ENCODE results near the gene SESTD1.
A peak's percentile ranks its signal among the peaks of the same experiment; 100 is the strongest.
"Not testable (repeated sequence)": the region's sequence is repeated elsewhere in the genome, so short reads cannot be mapped to it uniquely, and the experiment has no call there.

SESTD1 gene

GRCh38 chr2:179239195-179239594 is 25.4 kb downstream of the SESTD1 start:
- H3K36me3 Mint-ChIP-seq: peaks cover 9 to 24% of the 10 kb centered on the region in 2 donors
- DNase-seq (no peak), ATAC-seq (replicated peaks) (peak; percentile 53 to 77)
- H3K4me1 Mint-ChIP-seq: peaks cover 25 to 78% of the 10 kb centered on the region in 2 donors
- H3K27me3 Mint-ChIP-seq: no peaks in the 10 kb centered on the region
- H3K27ac Mint-ChIP-seq: peak overlapping the region; percentile 14
- H3K9me3 Mint-ChIP-seq: peaks cover 4 to 7% of the 10 kb centered on the region in 2 donors
- H3K4me3 Mint-ChIP-seq: no peak overlapping the region

- Mint-ChIP-seq H3K27ac (no peak overlapping the region), H3K27me3 (no peaks in the 10 kb centered on the region), H3K4me1 (peaks cover 23 to 73% of the 10 kb centered on the region in 2 donors), H3K36me3 (peaks cover 9 to 31% of the 10 kb centered on the region in 2 donors), H3K9me3 (peaks cover 2 to 4% of the 10 kb centered on the region in 2 donors), H3K4me3 (no peak overlapping the region)
- no peak for DNase-seq
- ATAC-seq (replicated peaks): no peak
Measured at GRCh38 chr2:179238027-179238426, 26.6 kb downstream of the SESTD1 start.

- Mint-ChIP-seq H3K4me3 (no peak overlapping the region), H3K4me1 (peaks cover 23 to 73% of the 10 kb centered on the region in 2 donors), H3K9me3 (peaks cover 0 to 7% of the 10 kb centered on the region in 2 donors), H3K27me3 (no peaks in the 10 kb centered on the region), H3K36me3 (peaks cover 13 to 29% of the 10 kb centered on the region in 2 donors), H3K27ac (no peak overlapping the region)
- no peak for ATAC-seq (replicated peaks)
- DNase-seq: no peak
Measured at GRCh38 chr2:179237209-179237946, 27.3 kb downstream of the SESTD1 start.

- DNase-seq: no peak
- H3K4me3 Mint-ChIP-seq: no peak overlapping the region
- H3K4me1 Mint-ChIP-seq: peaks cover 17 to 67% of the 10 kb centered on the region in 2 donors
- peaks cover 0 to 4% of the 10 kb centered on the region in 2 donors for H3K9me3 Mint-ChIP-seq
- H3K36me3 Mint-ChIP-seq: peaks cover 10 to 18% of the 10 kb centered on the region in 2 donors
- H3K27me3 Mint-ChIP-seq: no peaks in the 10 kb centered on the region
- H3K27ac Mint-ChIP-seq: no peak overlapping the region
- ATAC-seq (replicated peaks): no peak
Measured at GRCh38 chr2:179235463-179236108, 29.0 kb downstream of the SESTD1 start.

- ATAC-seq (replicated peaks) (no peak), DNase-seq (no peak)
- Mint-ChIP-seq H3K27ac (peak overlapping the region; percentile 65), H3K36me3 (peaks cover 10 to 18% of the 10 kb centered on the region in 2 donors), H3K4me1 (peaks cover 12 to 67% of the 10 kb centered on the region in 2 donors), H3K27me3 (no peaks in the 10 kb centered on the region), H3K4me3 (no peak overlapping the region), H3K9me3 (peaks cover 0 to 4% of the 10 kb centered on the region in 2 donors)
Measured at GRCh38 chr2:179234658-179235240, 29.9 kb downstream of the SESTD1 start.

GRCh38 chr2:179233626-179234430 is 30.8 kb downstream of the SESTD1 start:
- H3K36me3 Mint-ChIP-seq: peaks cover 13 to 22% of the 10 kb centered on the region in 2 donors
- no peak overlapping the region for H3K4me3 Mint-ChIP-seq
- peaks cover 0 to 4% of the 10 kb centered on the region in 2 donors for H3K9me3 Mint-ChIP-seq
- H3K4me1 Mint-ChIP-seq: peaks cover 13 to 62% of the 10 kb centered on the region in 2 donors
- ATAC-seq (replicated peaks): no peak
- H3K27ac Mint-ChIP-seq: peak overlapping the region; percentile 65
- no peak for DNase-seq
- no peaks in the 10 kb centered on the region for H3K27me3 Mint-ChIP-seq

- Mint-ChIP-seq H3K4me1 (peaks cover 17 to 65% of the 10 kb centered on the region in 2 donors), H3K27ac (no peak overlapping the region)
Measured at GRCh38 chr2:179233083-179233490, 31.5 kb downstream of the SESTD1 start.

GRCh38 chr2:179226961-179227259 is 37.7 kb downstream of the SESTD1 start:
- no peak for DNase-seq
- Mint-ChIP-seq H3K4me3 (no peak overlapping the region), H3K9me3 (no peaks in the 10 kb centered on the region), H3K36me3 (peaks cover 10 to 11% of the 10 kb centered on the region in 2 donors), H3K27ac (no peak overlapping the region), H3K27me3 (no peaks in the 10 kb centered on the region), H3K4me1 (peaks cover 18 to 56% of the 10 kb centered on the region in 2 donors)
- ATAC-seq (replicated peaks): no peak

More at GRCh38 chr2:179233083-179233490, 31.5 kb downstream of the SESTD1 start:
- Mint-ChIP-seq H3K36me3 (peaks cover 18 to 25% of the 10 kb centered on the region in 2 donors), H3K27me3 (no peaks in the 10 kb centered on the region), H3K4me3 (no peak overlapping the region), H3K9me3 (peaks cover 0 to 4% of the 10 kb centered on the region in 2 donors)
- ATAC-seq (replicated peaks): no peak
- no peak for DNase-seq

GRCh38 chr2:179226203-179226960 is 38.2 kb downstream of the SESTD1 start:
- no peaks in the 10 kb centered on the region for H3K27me3 Mint-ChIP-seq
- DNase-seq: no peak
- H3K9me3 Mint-ChIP-seq: no peaks in the 10 kb centered on the region
- no peak overlapping the region for H3K27ac Mint-ChIP-seq
- peaks cover 18 to 56% of the 10 kb centered on the region in 2 donors for H3K4me1 Mint-ChIP-seq
- no peak overlapping the region for H3K4me3 Mint-ChIP-seq
- ATAC-seq (replicated peaks): no peak
- H3K36me3 Mint-ChIP-seq: peaks cover 10 to 11% of the 10 kb centered on the region in 2 donors

GRCh38 chr2:179224361-179224760 is 40.3 kb downstream of the SESTD1 start:
- H3K36me3 Mint-ChIP-seq: peaks cover 10 to 11% of the 10 kb centered on the region in 2 donors

GRCh38 chr2:179222076-179222475 is 42.6 kb downstream of the SESTD1 start:
- peaks cover 0 to 3% of the 10 kb centered on the region in 2 donors for H3K36me3 Mint-ChIP-seq
- no peaks in the 10 kb centered on the region for H3K9me3 Mint-ChIP-seq
- no peak overlapping the region for H3K4me3 Mint-ChIP-seq
- ATAC-seq (replicated peaks) (no peak), DNase-seq (no peak)
- H3K4me1 Mint-ChIP-seq: peaks cover 18 to 37% of the 10 kb centered on the region in 2 donors
- H3K27ac Mint-ChIP-seq: peak overlapping the region; percentile 68
- H3K27me3 Mint-ChIP-seq: no peaks in the 10 kb centered on the region

More at GRCh38 chr2:179224361-179224760, 40.3 kb downstream of the SESTD1 start:
- Mint-ChIP-seq H3K27ac (no peak overlapping the region), H3K4me3 (no peak overlapping the region), H3K27me3 (no peaks in the 10 kb centered on the region), H3K9me3 (no peaks in the 10 kb centered on the region), H3K4me1 (peaks cover 24 to 47% of the 10 kb centered on the region in 2 donors)
- DNase-seq (no peak), ATAC-seq (replicated peaks) (no peak)

GRCh38 chr2:179218848-179219594 is 45.6 kb downstream of the SESTD1 start:
- Mint-ChIP-seq H3K4me3 (no peak overlapping the region), H3K27ac (no peak overlapping the region), H3K4me1 (peaks cover 22 to 51% of the 10 kb centered on the region in 2 donors), H3K9me3 (peaks cover 9 to 11% of the 10 kb centered on the region in 2 donors), H3K36me3 (peaks cover 9 to 12% of the 10 kb centered on the region in 2 donors), H3K27me3 (no peaks in the 10 kb centered on the region)
- DNase-seq (peak; percentile 29), ATAC-seq (replicated peaks) (peak; percentile 73 to 77)

- not testable (repeated sequence) for DNase-seq; ATAC-seq (replicated peaks); H3K27me3 Mint-ChIP-seq; H3K4me3 Mint-ChIP-seq
- Mint-ChIP-seq H3K4me1 (peaks cover 20 to 75% of the 10 kb centered on the region in 2 donors), H3K9me3 (peaks cover 20 to 29% of the 10 kb centered on the region in 2 donors), H3K36me3 (peaks cover 24 to 45% of the 10 kb centered on the region in 2 donors), H3K27ac (peak overlapping the region; percentile 39)
Measured at GRCh38 chr2:179214671-179215070, 50.0 kb downstream of the SESTD1 start.
